Nephron progenitor cell (in vitro differentiated cells): ENCODE data around the gene ANO9.
A peak's percentile ranks its signal among the peaks of the same experiment; 100 is the strongest.

Experiments used
- DNase-seq: peaks from one replicate; pipeline ENCODE4 v3.0.0; 2021
- H3K27ac Mint-ChIP-seq: 2 replicates; pipeline ENCODE4 v1.8.0; 2021; ENCODE audit warnings: mild to moderate bottlenecking, moderate library complexity, mixed read lengths
- H3K27me3 Mint-ChIP-seq: 2 replicates; pipeline ENCODE4 v1.8.0; 2021; ENCODE audit warnings: mild to moderate bottlenecking, low read depth, mixed read lengths; ENCODE audit not compliant: poor library complexity
- H3K36me3 Mint-ChIP-seq: 2 replicates; pipeline ENCODE4 v1.8.0; 2021; ENCODE audit warnings: low read depth, mixed read lengths
- H3K4me1 Mint-ChIP-seq: 2 replicates; pipeline ENCODE4 v1.8.0; 2021; ENCODE audit warnings: mixed read lengths
- H3K4me3 Mint-ChIP-seq: 2 replicates; pipeline ENCODE4 v1.8.0; 2021; ENCODE audit warnings: mild to moderate bottlenecking, moderate library complexity, mixed read lengths
- H3K9me3 Mint-ChIP-seq: 2 replicates; pipeline ENCODE4 v1.8.0; 2021; ENCODE audit warnings: mild to moderate bottlenecking, moderate library complexity, mixed read lengths
- TF ChIP-seq, protein P1 (sequence below): fragments of 200-600 bp; sonication (generic); IDR thresholded peaks from 2 replicates; pipeline ENCODE4 v1.5.0; 2021; ENCODE audit warnings: antibody characterized with exemption

Gene ANO9

DNA sequence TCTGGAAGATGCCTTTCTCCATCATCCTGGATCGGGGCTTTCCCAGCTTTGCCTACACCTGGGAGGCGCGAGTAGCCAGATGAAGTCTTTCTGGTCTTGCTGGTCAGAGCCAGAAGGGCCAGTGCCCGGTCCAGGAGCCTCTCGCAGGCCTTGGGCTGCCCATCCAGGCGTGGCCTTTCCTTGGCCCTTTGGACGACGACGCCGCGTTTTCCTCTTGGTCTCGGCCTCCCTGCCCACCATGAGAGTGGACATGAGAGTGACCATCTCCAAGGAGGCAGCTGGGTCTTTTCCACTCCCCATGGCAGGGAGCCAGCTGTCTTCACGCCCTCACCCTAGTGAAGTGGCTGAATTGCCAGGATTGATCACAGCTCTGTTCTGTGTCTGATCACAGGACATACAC, 11.8 kb upstream of the ANO9 start:
- TF ChIP-seq, protein P1, sequence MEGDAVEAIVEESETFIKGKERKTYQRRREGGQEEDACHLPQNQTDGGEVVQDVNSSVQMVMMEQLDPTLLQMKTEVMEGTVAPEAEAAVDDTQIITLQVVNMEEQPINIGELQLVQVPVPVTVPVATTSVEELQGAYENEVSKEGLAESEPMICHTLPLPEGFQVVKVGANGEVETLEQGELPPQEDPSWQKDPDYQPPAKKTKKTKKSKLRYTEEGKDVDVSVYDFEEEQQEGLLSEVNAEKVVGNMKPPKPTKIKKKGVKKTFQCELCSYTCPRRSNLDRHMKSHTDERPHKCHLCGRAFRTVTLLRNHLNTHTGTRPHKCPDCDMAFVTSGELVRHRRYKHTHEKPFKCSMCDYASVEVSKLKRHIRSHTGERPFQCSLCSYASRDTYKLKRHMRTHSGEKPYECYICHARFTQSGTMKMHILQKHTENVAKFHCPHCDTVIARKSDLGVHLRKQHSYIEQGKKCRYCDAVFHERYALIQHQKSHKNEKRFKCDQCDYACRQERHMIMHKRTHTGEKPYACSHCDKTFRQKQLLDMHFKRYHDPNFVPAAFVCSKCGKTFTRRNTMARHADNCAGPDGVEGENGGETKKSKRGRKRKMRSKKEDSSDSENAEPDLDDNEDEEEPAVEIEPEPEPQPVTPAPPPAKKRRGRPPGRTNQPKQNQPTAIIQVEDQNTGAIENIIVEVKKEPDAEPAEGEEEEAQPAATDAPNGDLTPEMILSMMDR = no peak
- H3K27me3 Mint-ChIP-seq = no peaks in the 10 kb centered on the region
- peaks cover 44% of the 10 kb centered on the region for H3K36me3 Mint-ChIP-seq
- no peak for DNase-seq
- H3K9me3 Mint-ChIP-seq = no peaks in the 10 kb centered on the region
- peaks cover 68% of the 10 kb centered on the region for H3K4me1 Mint-ChIP-seq
- no peak overlapping the region for H3K27ac Mint-ChIP-seq
- no peak overlapping the region for H3K4me3 Mint-ChIP-seq

DNA sequence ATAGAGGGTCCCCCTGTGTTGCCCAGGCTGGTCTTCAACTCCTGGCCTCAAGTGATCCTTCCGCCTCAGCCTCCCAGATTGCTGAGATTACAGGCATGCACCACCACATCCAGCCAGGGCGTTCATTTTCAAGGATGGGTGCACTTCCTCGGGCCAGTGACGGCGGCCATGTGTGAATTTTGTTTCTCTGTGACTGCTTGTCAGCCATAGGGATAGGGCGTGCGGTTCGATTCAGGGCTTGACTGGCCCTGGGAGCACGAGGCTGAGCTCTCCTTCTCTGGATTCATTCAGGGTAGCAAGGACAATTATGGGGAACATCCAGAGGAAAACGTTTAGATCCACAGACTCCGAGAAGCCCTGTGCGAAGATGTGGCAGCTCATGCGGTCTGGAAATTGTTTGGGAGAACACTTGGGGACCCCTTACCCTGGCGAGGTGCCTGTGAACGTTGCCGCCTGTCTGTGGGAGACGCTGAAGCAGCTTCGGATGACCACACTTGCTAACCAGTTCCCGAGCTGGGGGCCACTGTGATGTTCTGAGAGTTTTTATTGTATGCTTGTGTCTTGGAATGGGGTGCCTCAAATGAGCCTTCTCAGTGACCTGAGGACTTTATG, 11.2 kb upstream of the ANO9 start:
- Mint-ChIP-seq H3K36me3 (peaks cover 44% of the 10 kb centered on the region), H3K27me3 (no peaks in the 10 kb centered on the region), H3K9me3 (no peaks in the 10 kb centered on the region), H3K27ac (no peak overlapping the region), H3K4me3 (peak overlapping the region; percentile 21), H3K4me1 (peaks cover 74% of the 10 kb centered on the region)
- TF ChIP-seq, protein P1 = no peak
- DNase-seq = no peak

DNA sequence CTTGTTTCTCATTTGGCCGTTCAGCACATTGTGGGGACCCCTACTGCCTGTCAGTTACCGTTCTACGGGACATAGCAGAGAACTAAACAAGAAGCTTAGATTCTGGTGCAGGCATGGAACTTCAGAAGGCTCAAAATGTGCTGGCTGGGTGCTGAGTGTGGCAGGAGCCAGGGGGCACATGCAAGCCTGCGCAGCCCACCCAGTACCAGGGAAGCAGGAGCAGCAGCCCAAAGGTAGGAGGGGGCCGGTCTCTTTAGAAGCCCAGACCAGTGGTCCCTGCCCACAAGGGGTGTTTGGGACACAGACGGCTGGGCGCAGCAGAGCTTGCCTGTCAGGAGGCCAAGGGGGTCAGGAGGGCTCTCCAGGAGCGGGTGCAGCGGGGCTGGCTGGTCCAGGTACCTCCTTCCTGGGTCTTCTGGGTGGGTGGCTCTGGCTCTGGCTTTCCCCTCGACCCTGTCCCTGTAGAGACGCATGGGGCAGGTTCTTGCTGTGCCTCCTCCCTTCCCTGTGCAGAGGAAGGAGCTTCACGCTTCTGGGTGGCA, 10.5 kb upstream of the ANO9 start:
- Mint-ChIP-seq H3K27me3 (no peaks in the 10 kb centered on the region), H3K4me1 (peaks cover 69% of the 10 kb centered on the region), H3K27ac (no peak overlapping the region), H3K36me3 (peaks cover 37% of the 10 kb centered on the region), H3K4me3 (no peak overlapping the region), H3K9me3 (no peaks in the 10 kb centered on the region)
- TF ChIP-seq, protein P1 = no peak
- no peak for DNase-seq

DNA sequence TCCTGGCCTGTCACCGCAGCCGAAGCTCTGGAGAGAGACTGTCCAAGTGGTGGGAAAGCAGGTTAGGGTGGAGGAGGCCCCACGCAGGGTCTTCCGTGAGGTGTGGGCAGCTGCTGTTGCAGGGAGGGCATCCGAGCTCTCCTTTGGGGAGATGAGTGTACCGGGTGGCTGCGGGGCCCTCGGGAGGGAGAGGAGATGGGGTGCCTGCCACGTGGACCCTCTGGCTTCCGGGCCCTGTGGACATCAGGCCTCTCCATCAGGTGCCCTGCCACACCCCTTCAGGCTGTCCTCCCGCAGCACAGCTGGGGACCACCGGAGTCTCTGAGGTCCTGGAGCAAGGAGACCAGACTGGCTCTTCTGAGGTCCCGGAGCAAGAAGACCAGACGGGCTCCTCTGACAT, 9.9 kb upstream of the ANO9 start:
- Mint-ChIP-seq H3K27ac (no peak overlapping the region), H3K27me3 (no peaks in the 10 kb centered on the region), H3K9me3 (no peaks in the 10 kb centered on the region), H3K4me3 (peak overlapping the region; percentile 94), H3K36me3 (peaks cover 33% of the 10 kb centered on the region), H3K4me1 (peaks cover 63% of the 10 kb centered on the region)
- DNase-seq = no peak
- TF ChIP-seq, protein P1 = no peak

DNA sequence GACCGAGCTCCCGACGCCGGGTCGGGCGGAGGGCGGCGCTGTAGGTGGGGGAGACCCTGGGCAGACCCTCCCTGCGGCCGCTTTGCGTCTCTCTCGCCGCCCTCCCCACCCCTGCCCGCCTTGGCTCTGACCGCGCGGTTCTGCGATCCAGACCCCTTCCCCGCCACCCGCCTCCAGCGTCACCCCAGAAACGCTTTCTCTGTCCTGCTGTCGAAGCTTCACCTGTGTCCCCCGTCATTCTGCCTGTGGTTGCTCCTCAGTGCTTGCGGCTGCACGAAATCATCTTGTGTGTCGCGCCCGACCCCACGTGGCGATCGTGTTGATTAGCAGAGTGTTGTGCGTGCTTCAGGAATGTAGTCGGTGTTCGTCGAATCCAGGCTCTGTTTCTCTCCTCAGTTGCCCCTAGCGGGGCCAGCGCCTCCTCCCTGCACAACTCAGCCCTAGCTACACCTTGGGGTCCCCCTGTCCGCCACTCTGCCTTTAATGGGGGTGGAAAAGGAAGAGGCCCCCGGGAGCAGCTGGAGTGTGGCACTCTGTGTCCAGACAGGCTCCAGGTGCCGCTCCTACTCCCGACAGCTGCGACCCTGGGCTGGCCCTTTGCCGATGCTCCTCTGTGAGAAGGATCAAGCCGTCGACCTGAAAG, 9.1 kb upstream of the ANO9 start:
- Mint-ChIP-seq H3K9me3 (no peaks in the 10 kb centered on the region), H3K27ac (peak overlapping the region; percentile 45), H3K4me1 (peaks cover 55% of the 10 kb centered on the region), H3K4me3 (peak overlapping the region; percentile 94), H3K36me3 (peaks cover 28% of the 10 kb centered on the region), H3K27me3 (peaks cover under 1% of the 10 kb centered on the region)
- TF ChIP-seq, protein P1 = peak; percentile 20
- peak; percentile 71 for DNase-seq
